ENCODE measurements around the gene RANBP3.
"Not testable (repeated sequence)": the region's sequence is repeated elsewhere in the genome, so short reads cannot be mapped to it uniquely, and the experiment has no call there.

DNA sequence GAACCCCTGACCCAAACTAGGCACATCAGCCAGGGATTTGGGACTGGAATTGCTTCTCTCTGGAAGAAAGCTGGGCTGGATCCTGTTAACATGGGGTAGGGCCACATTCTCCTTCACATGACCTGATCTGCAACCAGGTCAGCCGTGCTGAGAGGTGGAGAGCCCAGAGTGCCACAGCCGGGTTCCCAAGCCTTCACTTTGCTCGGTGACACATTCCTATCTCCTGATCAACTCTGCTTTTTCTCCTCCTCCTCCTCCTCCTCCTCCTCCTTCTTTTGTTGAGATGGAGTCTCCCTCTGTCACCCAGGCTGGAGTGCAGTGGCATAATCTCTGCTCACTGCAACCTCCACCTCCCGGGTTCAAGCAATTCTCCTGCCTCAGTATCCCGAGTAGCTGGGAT, 7.9 kb upstream of the RANBP3 start:
- TF ChIP-seq POLR2AphosphoS5, POLR2A (IDR thresholded peaks at IDR 0.05): not testable (repeated sequence)
- TF ChIP-seq, protein P1, sequence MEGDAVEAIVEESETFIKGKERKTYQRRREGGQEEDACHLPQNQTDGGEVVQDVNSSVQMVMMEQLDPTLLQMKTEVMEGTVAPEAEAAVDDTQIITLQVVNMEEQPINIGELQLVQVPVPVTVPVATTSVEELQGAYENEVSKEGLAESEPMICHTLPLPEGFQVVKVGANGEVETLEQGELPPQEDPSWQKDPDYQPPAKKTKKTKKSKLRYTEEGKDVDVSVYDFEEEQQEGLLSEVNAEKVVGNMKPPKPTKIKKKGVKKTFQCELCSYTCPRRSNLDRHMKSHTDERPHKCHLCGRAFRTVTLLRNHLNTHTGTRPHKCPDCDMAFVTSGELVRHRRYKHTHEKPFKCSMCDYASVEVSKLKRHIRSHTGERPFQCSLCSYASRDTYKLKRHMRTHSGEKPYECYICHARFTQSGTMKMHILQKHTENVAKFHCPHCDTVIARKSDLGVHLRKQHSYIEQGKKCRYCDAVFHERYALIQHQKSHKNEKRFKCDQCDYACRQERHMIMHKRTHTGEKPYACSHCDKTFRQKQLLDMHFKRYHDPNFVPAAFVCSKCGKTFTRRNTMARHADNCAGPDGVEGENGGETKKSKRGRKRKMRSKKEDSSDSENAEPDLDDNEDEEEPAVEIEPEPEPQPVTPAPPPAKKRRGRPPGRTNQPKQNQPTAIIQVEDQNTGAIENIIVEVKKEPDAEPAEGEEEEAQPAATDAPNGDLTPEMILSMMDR (IDR thresholded peaks at IDR 0.05): not testable (repeated sequence)

Measured in upper lobe of left lung (tissue), 4 donors.